NT2/D1 (cell line): ENCODE measurements around the gene SLC25A48.
A peak's percentile ranks its signal among the peaks of the same experiment; 100 is the strongest.

Experiments
- DNase-seq: peaks from one replicate; pipeline ENCODE4 v3.0.0-alpha.2; 2011; ENCODE audit warnings: low read depth, low spot score
- H3K27me3 ChIP-seq: 2 replicates; pipeline ENCODE4 v1.6.0; 2011; ENCODE audit warnings: mild to moderate bottlenecking; ENCODE audit not compliant: insufficient read length, insufficient read depth
- H3K36me3 ChIP-seq: 2 replicates; pipeline ENCODE4 v1.6.1; 2011; ENCODE audit warnings: mild to moderate bottlenecking, low read length, mixed read lengths; ENCODE audit not compliant: insufficient read depth, insufficient read length
- H3K4me1 ChIP-seq: 2 replicates; pipeline ENCODE4 v1.5.1; 2011; ENCODE audit not compliant: insufficient read depth, insufficient read length
- H3K4me3 ChIP-seq: 2 replicates; pipeline ENCODE4 v1.5.1; 2011; ENCODE audit warnings: low read depth; ENCODE audit not compliant: insufficient read length
- H3K9ac ChIP-seq: 2 replicates; pipeline ENCODE4 v1.6.0; 2011; ENCODE audit warnings: low read depth; ENCODE audit not compliant: insufficient read length
- H3K9me3 ChIP-seq: 2 replicates; pipeline ENCODE4 v1.5.1; 2011; ENCODE audit warnings: mild to moderate bottlenecking, low read length; ENCODE audit not compliant: insufficient read depth
- SUZ12 ChIP-seq: IDR thresholded peaks from 2 replicates; pipeline ENCODE4 v1.6.1; 2011; ENCODE audit not compliant: insufficient read length, insufficient read depth; ENCODE audit errors: extremely low read depth
- YY1 ChIP-seq: IDR thresholded peaks from 2 replicates; pipeline ENCODE4 v1.6.1; 2011; ENCODE audit not compliant: insufficient read length, insufficient read depth
- ZNF274 ChIP-seq: IDR thresholded peaks from 2 replicates; pipeline ENCODE4 v1.6.1; 2011; ENCODE audit warnings: mild to moderate bottlenecking, low read depth, low read length

Gene SLC25A48

DNA sequence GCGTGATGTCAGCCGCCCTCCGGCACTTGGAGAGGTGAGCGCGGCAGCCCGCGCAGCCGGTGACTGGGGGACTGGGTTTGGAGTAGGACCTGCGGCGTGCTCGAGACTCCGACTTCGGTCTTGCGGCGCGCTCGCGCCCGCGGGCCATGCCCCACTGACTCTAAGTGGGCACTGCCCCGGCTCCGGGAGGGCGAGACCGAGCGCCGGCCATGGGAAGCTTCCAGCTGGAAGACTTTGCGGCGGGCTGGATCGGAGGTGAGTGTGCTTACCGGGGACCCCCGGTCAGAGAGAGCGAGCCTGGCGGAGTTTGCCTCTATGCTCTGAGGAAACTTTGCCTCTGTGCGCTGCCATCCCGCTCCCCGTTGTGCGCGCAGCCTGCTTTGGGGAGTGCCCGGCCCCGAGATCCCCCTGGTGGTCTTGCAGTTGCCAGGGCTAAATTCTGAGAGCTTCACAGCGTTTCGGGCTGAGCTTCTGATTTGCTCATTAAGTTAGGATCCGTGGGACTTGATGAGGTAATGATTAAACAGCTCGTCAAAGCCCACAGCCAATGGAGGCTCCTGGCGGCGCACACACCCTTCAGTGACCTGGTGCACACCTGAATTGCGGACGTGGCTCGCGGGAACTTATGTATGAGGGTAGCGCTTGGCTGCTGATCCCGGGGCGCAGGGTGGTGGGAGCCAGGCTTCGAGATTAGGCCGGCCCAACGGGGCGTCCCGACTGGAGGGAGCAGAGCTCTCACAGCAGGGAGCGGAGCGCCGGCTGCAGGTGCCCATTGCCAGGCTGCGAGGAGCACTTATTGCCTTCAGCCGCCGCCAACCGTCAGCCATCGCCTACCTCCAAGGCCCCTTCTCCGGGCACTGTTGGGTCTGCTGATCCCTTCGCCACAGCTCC lies at the start of gene SLC25A48:
SLC25A48 (plus strand) TSS at position 25 of the 891 bp plus-strand sequence; CDS start at position 210, 185 bp downstream.
- Histone ChIP-seq H3K36me3 (no peaks in the 10 kb centered on the region), H3K9ac (peak within 1 kb of the TSS; percentile 76), H3K9me3 (peaks cover 18% of the 10 kb centered on the region; the same call in 1 of the 2 replicates), H3K27me3 (peaks cover 66% of the 10 kb centered on the region), H3K4me3 (peak within 1 kb of the TSS; percentile 58), H3K4me1 (no peaks in the 10 kb centered on the region)
- no peak for TF ChIP-seq ZNF274
- TF ChIP-seq YY1 = no peak
- TF ChIP-seq SUZ12 = no peak
- DNase-seq = peak; percentile 54

- Histone ChIP-seq H3K4me1 (no peaks in the 10 kb centered on the region), H3K9me3 (no peaks in the 10 kb centered on the region), H3K9ac (no peak overlapping the region), H3K27me3 (peaks cover 65% of the 10 kb centered on the region), H3K4me3 (no peak overlapping the region), H3K36me3 (no peaks in the 10 kb centered on the region)
- TF ChIP-seq YY1 (no peak), SUZ12 (no peak), ZNF274 (no peak)
- DNase-seq = no peak
Observed at GRCh38 chr5:135800656-135801055, 33.8 kb upstream of the SLC25A48 start.

DNA sequence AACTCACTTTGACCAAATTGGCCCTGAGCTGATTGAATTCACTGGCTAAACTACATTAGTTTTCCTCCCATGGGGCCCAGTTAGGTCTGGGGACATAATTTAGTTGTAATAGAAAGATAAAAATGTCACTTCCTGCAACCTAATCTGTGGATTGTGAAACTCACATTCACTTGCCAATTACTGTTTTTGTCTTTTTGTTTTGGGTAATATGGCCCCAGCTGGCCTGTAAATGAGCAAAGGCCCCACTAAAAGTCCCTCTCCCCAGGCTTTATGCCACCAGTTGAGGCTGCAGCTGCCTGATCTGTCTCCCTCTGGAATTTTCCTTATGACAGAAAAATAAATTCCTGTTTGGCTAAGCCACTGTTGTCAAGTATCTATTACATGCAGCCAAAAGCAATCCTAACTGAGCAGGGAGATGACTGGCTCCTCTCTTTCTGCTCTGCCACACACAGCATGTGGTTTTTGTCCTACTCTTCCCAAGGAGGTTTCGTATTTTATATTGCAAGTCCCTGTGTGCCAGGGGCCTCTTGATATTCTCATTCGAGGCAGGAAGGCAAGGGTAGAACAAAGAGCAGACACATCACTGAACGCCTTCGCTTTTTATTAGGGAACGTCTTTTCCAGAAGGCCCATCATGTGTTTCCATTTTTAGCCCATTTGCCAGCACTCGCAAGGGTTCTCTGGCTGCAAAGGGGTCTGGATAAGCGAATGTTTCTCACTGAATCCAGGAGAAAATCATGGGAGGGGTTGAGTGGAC lies 24.1 kb upstream of the SLC25A48 start:
- H3K4me1 ChIP-seq = no peaks in the 10 kb centered on the region
- H3K4me3 ChIP-seq = no peak overlapping the region
- peaks cover 16% of the 10 kb centered on the region; the same call in 1 of the 2 replicates for H3K9me3 ChIP-seq
- H3K9ac ChIP-seq = no peak overlapping the region
- no peaks in the 10 kb centered on the region for H3K36me3 ChIP-seq
- no peaks in the 10 kb centered on the region for H3K27me3 ChIP-seq
- no peak for TF ChIP-seq YY1
- TF ChIP-seq SUZ12 = no peak
- TF ChIP-seq ZNF274 = no peak
- DNase-seq = no peak

DNA sequence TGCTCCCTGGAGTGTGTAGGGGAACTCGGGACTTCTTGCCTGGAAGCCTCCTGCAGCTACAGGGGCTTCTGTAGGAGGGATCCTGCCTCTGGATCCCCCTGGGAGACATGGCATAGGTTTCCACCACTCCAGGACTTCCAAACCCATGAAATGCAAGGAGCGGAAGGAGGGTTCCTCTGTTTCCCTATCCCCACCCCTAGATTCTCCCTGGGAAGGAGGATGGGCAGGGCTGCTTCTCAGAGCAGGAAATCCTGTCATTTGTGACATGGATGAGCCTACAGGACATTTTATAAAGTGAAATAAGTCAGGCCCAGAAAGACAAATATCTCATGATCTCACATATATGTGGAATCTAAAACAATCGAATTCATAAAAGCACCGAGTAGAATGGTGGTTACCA lies 23.5 kb upstream of the SLC25A48 start:
- TF ChIP-seq SUZ12 (no peak), YY1 (no peak), ZNF274 (no peak)
- DNase-seq = no peak
- H3K27me3 ChIP-seq = no peaks in the 10 kb centered on the region
- H3K4me3 ChIP-seq = no peak overlapping the region
- H3K4me1 ChIP-seq = no peaks in the 10 kb centered on the region
- peaks cover 16% of the 10 kb centered on the region; the same call in 1 of the 2 replicates for H3K9me3 ChIP-seq
- H3K36me3 ChIP-seq = no peaks in the 10 kb centered on the region
- H3K9ac ChIP-seq = no peak overlapping the region

DNA sequence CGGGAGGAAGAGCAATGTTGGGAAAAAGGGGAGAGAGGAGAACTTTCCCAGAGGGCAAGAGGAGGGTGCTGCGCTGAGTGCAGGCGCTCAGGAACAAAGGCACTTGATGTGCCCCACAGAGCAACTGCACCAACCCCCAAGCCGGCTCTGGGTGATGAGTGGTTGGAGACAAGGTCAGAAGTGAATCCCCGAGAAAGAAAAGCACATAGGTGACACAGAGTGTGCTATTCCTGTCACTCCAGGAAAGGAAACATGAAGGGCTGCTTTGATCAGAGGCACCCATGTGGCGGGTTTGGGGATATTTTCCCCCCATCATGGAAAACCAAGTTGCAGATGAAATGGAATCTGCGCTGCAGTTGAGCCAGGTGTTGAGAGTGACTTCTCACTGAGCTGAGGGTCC lies 20.7 kb upstream of the SLC25A48 start:
- no peak overlapping the region for H3K9ac ChIP-seq
- no peaks in the 10 kb centered on the region for H3K27me3 ChIP-seq
- H3K4me3 ChIP-seq = no peak overlapping the region
- H3K9me3 ChIP-seq = peaks cover 16% of the 10 kb centered on the region; the same call in 1 of the 2 replicates
- no peaks in the 10 kb centered on the region for H3K4me1 ChIP-seq
- no peaks in the 10 kb centered on the region for H3K36me3 ChIP-seq
- TF ChIP-seq YY1 (no peak), SUZ12 (no peak), ZNF274 (no peak)
- no peak for DNase-seq

DNA sequence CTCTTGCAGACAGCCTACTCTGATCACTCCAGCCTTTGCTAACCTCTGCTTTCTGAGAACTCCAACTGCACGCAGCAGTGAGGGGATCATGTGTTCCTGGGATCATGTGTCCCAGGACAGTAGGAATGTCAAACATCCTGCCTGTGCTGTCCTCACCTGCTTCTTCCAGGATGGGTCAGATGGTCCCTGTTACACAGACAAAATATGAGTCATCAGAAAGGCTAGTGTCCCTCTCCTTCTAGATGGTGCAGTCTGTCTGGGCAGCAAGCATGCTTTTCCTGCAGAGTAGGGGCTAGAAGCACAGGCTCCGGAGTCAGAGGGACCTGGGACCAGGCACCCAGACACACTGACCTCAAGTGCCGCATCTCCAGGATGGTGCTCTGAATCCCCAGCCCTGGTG lies 20.1 kb upstream of the SLC25A48 start:
- Histone ChIP-seq H3K9me3 (peaks cover 15% of the 10 kb centered on the region; the same call in 1 of the 2 replicates), H3K4me3 (no peak overlapping the region), H3K9ac (no peak overlapping the region), H3K36me3 (no peaks in the 10 kb centered on the region), H3K4me1 (no peaks in the 10 kb centered on the region), H3K27me3 (no peaks in the 10 kb centered on the region)
- DNase-seq = no peak
- no peak for TF ChIP-seq YY1
- TF ChIP-seq ZNF274 = peak; percentile 25; the same call in 1 of the 2 replicates

DNA sequence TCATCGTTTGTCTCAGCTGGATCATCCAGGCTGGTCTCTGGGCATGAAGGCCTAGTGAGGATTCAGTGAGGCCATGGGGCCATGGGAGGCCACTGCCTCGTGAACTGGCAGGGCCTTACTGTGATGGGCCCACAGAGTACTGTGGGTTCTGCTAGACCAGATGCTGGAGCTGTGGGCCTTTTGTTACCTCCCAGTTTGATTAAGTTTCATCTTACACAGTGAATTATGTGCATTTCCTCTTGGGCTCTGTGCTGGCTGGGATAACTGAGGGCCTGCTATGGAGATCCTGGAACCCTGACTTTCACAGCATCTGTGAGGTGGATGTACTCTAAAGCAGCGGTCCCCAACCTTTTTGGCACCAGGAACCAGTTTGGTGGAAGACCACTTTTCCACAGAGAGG lies 19.7 kb upstream of the SLC25A48 start:
- no peak overlapping the region for H3K4me3 ChIP-seq
- H3K9me3 ChIP-seq = peaks cover 10% of the 10 kb centered on the region; the same call in 1 of the 2 replicates
- no peaks in the 10 kb centered on the region for H3K36me3 ChIP-seq
- no peak for DNase-seq
- TF ChIP-seq SUZ12 (no peak), ZNF274 (no peak), YY1 (no peak)
- H3K4me1 ChIP-seq = no peaks in the 10 kb centered on the region
- H3K27me3 ChIP-seq = no peaks in the 10 kb centered on the region
- H3K9ac ChIP-seq = no peak overlapping the region
